HG02798 (cell line): ENCODE measurements around the gene SNX25.
A peak's percentile ranks its signal among the peaks of the same experiment; 100 is the strongest.

Experiments used
- ATAC-seq: cut with Tn5 transposase; IDR thresholded peaks from one replicate; pipeline ENCODE4 v1.9.1; 2021; ENCODE audit warnings: mild to moderate bottlenecking; ENCODE audit not compliant: unreplicated experiment, poor library complexity

SNX25 gene

DNA sequence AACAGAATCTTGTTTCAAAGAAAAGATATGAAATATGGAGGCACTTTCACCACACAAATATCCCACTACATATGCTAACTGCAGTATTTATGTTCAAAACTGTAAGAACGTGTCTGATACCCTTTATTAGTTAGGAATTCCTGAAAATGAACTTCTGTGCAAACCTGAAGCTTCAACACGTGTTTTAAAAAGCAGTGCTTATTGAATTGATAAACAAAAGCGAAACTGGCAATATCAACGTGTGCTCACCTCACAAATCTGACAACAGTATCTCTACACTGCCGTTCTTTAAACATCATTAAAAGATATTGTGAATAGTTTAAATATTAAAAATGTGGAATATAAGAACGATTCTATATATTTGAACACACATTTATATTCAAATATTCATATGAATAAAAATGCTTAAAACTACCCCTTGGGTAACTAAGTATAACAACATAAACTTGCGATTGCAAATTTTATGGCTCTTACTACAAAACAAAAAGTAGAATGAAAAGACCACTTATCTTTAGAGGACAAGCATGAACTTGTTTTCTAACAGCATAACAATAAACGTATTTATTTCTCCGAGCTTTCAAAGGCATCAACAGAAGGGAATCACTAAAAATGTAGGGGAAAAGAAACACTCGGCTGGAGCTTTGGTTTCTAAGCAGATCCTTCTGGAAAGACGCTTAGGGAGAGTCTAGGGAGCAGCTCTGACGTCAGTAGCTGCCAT is 186.0 kb downstream of the SNX25 start, which contains the start of gene LRP2BP:
Gene LRP2BP, minus strand, starts transcription at position 687 of the 718 bp plus-strand sequence. CDS start 17,738 bp downstream, outside the sequence.
- no peak for ATAC-seq

DNA sequence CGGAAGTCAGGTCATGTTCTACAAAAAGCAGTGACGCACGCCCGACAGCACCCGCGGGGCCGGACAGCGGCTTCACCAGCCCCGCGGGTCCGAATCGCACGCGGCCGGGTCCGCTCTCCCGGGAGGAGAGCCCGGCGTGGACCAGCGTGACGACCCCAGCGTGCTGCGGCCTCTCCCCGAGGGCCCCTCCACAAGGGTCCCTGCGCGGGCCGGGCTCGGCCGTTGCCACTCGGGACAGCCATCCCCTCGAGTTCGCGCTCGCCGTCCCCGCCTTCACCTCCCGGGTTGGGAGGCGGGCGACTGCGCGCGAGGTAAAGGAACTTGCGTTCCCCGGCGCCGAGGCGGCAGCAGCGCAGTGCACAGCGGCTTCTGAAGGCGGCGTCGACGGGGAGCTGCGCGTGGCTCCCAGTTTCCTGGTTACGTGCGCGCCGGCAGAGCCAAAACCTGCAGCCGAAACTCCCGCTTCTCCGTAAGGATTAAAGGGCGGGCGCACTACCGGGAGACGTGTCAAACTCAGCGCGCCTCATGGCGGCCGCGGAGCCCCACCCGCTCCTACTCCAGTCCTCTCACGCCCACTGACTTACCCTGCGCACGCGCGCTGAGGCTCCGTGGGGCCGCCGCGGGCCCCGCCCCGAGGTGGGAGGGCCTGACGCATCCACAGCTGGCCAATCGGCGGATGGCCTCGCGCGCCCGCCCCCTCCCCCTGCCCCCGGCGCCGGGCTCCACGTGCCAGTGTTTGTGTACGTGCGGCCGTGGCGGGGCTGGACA is 186.7 kb downstream of the SNX25 start:
- peak; percentile 79 for ATAC-seq

DNA sequence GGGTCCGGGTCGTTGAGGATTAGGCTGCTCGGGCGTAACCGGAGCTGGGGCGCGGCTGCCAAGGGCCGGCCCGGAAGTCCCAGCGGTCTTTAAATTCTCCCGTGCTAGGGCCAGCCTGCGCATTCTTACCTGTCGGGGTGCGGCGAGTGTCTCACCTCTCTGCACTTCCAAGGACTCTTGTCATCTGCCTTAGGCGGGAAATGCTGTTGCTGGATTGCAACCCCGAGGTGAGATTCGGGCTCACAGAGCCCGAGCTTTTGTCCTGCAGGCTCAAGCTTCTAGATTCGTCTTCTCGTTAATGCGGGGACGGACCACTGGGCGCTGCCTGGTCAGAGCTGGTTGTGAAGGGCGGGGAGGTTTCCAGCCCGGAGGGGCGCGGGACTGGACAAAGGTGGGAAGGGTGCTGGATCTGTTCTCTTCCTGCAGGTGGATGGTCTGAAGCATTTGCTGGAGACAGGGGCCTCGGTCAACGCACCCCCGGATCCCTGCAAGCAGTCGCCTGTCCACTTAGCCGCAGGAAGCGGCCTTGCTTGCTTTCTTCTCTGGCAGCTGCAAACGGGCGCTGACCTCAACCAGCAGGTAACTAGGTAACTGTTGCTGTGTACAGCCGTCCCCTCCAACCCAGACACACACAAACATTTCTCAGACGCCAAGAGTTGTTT is 187.5 kb downstream of the SNX25 start, which contains the start of gene ANKRD37:
Gene ANKRD37, plus strand, starts transcription at position 118 of the 662 bp plus-strand sequence. Its CDS starts 83 bp downstream, at position 201.
- peak; percentile 7 for ATAC-seq

DNA sequence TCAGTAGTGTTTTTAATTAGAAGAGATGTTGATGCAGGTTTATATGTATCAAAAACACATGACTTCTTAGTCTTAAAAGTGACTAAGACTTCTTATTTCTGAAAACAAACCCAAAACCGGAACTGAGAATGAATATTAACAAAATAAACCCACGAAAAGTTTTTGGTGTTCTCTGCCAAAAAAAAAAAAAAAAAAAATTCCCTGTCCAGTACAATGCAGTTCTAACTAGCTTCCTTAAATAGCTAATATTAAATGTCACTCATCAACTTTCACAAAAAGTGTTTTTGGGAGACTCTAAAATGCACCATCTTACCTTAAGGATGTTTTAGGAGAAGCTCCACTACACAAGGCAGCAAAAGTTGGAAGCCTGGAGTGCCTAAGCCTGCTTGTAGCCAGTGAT is 189.2 kb downstream of the SNX25 start:
- no peak for ATAC-seq

DNA sequence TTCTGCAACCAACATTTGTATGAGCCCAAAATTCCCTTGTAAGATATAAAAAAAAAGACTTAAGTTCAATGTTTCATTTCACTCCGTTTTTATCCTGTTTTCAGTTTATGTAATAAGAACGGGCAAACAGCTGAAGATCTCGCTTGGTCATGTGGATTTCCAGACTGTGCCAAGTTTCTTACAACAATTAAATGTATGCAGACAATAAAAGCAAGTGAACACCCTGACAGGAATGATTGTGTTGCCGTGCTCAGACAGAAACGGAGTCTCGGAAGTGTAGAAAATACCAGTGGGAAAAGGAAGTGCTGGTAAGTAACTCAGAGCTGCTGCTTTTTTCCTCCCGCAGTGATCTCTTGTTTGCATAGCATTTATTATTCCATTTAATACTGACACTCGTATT is 190.1 kb downstream of the SNX25 start:
- ATAC-seq, result no peak

DNA sequence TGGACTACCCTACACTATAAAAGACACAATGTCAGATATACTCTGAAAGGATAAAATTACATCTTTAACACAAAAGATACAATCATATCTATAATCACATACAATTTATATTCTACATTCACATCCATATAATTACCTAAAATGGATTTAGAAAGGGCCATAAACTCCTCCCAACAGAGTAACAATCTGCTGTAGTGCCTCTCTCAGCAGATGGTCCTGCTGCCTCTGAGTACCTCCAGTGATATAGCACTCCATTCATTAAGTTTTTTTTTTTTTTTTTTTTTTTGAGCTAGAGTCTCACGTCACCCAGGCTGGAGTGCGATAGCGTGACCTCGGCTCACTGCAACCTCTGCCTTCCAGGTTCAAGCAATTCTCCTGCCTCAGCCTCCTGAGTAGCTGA is 194.6 kb downstream of the SNX25 start:
- ATAC-seq, result no peak

DNA sequence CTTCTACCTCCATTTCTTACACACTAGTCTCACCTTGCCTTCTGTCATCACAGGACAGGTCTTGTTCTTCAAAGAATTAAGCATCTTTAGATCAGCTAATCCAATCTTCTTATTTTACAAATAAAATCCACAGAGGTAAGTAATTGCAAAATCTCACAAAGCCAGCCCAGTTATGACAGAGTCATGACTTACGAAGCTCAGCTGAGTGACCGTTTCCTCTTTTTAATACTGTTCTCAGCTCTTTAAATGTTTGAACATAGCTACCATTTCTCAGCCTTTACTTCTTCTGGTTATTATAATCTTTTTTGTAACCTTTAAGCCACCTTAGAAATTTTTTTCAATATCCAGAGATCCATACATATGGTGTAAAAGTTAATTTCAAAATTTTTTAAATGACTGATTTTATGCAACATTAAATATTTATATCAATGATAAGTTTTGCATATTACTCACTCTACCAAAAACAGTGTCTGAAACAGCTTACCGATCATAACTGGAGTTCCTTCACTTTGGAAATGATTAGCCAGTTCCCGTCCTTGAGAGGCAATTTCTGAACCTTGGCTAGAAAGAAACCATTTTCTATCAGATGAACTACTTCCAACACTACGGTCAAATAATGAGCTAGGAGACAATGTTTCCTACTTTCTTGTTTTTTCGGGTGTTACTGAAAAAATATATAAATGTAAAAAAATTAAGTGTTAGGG is 196.1 kb downstream of the SNX25 start:
- ATAC-seq, result no peak

DNA sequence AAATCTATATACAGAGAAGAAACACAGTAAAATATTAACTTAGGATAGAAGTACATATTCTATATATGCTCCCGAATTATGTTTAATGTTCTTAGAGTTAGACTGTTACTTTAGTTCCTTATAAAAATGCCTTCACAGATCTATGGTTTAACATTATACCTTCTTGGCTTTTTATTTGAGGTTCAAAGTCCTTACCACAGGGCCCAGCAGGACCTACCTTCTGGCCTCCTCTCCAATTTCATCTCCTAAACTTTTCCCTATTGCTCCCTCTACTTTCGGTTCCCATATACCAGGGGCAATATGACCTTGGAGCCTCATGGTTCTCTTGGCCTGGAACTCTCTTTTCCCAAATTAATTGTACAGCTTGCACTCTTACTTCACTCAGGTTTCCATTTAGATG is 199.0 kb downstream of the SNX25 start:
- ATAC-seq, result no peak

DNA sequence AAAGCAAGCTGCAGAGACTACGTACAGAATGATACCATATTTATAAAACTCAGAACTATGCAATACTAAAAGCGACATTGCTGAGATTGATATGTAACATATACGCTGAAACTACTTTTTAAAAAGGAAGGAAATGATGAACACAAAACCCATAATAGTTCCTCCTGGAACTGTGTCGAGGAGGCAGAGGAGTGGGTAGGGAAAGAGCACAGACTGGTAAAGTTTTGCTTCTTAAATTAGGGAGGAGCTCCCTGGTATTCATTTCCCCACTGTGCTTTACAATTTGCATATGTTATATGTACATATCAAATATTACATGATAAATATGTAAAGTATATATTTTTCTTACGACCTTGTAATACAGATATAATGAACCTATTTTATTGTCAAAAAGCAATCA is 202.5 kb downstream of the SNX25 start:
- no peak for ATAC-seq

DNA sequence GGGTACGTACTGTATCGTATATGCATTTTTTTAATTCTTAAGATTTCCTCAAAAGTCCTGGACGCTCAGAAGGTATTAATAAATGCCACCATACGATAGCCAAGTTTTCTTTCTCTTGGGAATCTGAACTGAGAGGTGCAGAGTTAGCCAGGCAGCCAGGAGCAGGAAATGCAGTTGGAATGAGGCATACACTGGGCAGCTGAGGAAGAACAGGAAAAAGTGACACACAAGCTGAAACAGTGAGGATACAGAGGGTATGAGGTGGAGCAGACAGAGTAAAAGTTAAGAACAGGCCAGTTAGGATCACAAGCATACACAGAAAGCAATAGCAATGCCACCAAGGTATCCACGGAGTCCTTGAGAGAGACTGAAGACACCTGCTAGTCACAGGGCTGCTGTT is 203.0 kb downstream of the SNX25 start:
- ATAC-seq, result no peak
